CD4-positive, alpha-beta memory T cell (primary cell): ENCODE measurements around the gene FHOD3. TPM values are rescaled to one million over a fixed set of nuclear protein-coding genes. Genes with fewer than 3 reads are reported as not detected.

Experiments used
- CTCF ChIA-PET: fragments of 350-600 bp; sonication (Branson Sonifier 250); formaldehyde crosslinking; loops from one replicate; lab custom pipeline; 2021; ENCODE audit warnings: inconsistent platforms; ENCODE audit not compliant: partially characterized antibody; lab: Charles Lee
- POLR2A ChIA-PET: fragments of 350-600 bp; sonication (Branson Sonifier 250); formaldehyde crosslinking; loops from one replicate; lab custom pipeline; 2021; ENCODE audit not compliant: partially characterized antibody; lab: Charles Lee
- DNase-seq, 5 donors: peaks; one replicate each; pipeline versions ENCODE4 v3.0.0 to v3.0.0-alpha.2; 2020 to 2022; ENCODE audit warnings: mixed read lengths in 1 of 5
- H3K27ac ChIP-seq: one replicate; pipeline ENCODE4 v1.7.0; 2013; ENCODE audit warnings: low read depth, low read length
- H3K27me3 ChIP-seq: 2 replicates; pipeline ENCODE4 v1.7.0; 2013; ENCODE audit warnings: mild to moderate bottlenecking, low read length, moderate library complexity; ENCODE audit not compliant: insufficient read depth
- H3K36me3 ChIP-seq: 2 replicates; pipeline ENCODE4 v1.7.0; 2013; ENCODE audit warnings: mild to moderate bottlenecking, low read length, moderate library complexity; ENCODE audit not compliant: insufficient read depth
- H3K4me1 ChIP-seq: 2 replicates; pipeline ENCODE4 v1.7.0; 2013; ENCODE audit warnings: mild to moderate bottlenecking, low read length, moderate library complexity; ENCODE audit not compliant: insufficient read depth
- H3K4me3 ChIP-seq, 2 donors: one replicate each; pipeline ENCODE4 v1.7.0; 2013; ENCODE audit warnings: low read length in 2 of 2, mild to moderate bottlenecking in 1 of 2
- H3K9me3 ChIP-seq, 2 donors: one replicate each; pipeline ENCODE4 v1.7.0; 2013; ENCODE audit warnings: low read length in 2 of 2, control low read depth in 1 of 2; ENCODE audit not compliant: control insufficient read depth in 1 of 2
- H3K27ac Mint-ChIP-seq, 7 donors: one replicate each; pipeline ENCODE4 v1.8.0; 2020 to 2021; ENCODE audit warnings: mixed read lengths in 7 of 7, mild to moderate bottlenecking in 6 of 7, inconsistent platforms in 3 of 7, moderate library complexity in 3 of 7
- H3K27me3 Mint-ChIP-seq, 2 donors: one replicate each; pipeline ENCODE4 v1.8.0; 2020 to 2021; ENCODE audit warnings: mixed read lengths in 2 of 2
- H3K36me3 Mint-ChIP-seq, 2 donors: one replicate each; pipeline ENCODE4 v1.8.0; 2020 to 2021; ENCODE audit warnings: mixed read lengths in 2 of 2, inconsistent platforms in 1 of 2, mild to moderate bottlenecking in 1 of 2
- H3K4me1 Mint-ChIP-seq, 4 donors: one replicate each; pipeline ENCODE4 v1.8.0; 2020 to 2021; ENCODE audit warnings: mixed read lengths in 4 of 4, mild to moderate bottlenecking in 1 of 4
- H3K4me3 Mint-ChIP-seq, 8 donors: one replicate each; pipeline ENCODE4 v1.8.0; 2020 to 2021; ENCODE audit warnings: mixed read lengths in 8 of 8, mild to moderate bottlenecking in 7 of 8, moderate library complexity in 6 of 8, inconsistent platforms in 3 of 8
- H3K9me3 Mint-ChIP-seq, 8 donors: one replicate each; pipeline ENCODE4 v1.8.0; 2020 to 2021; ENCODE audit warnings: mixed read lengths in 8 of 8, mild to moderate bottlenecking in 5 of 8, inconsistent platforms in 3 of 8, moderate library complexity in 1 of 8
- intact Hi-C: fragments of 100-400 bp; cut with micrococcal nuclease; formaldehyde crosslinking; loops from one replicate; pipeline ENCODE4 v1.15.1; 2023
- polyA plus RNA-seq, 2 donors: library from polyadenylated mRNA; unstranded; fragments of 300-500 nt; fragmentation: Illumina TruSeq; gene quantifications; one replicate each; pipeline ENCODE4 v1.2.3, GENCODE V29; 2021
- total RNA-seq, 2 experiments: library from RNA; stranded (reverse); gene quantifications; one replicate each; pipeline ENCODE4 v1.2.3, GENCODE V29; 2021

FHOD3 gene
- total and polyA plus RNA-seq, 4 experiments from 2014 or later: not detected

GRCh38 chr18:36391426-36392145 is 94.1 kb downstream of the FHOD3 start:
- H3K9me3 ChIP-seq: no peaks in the 10 kb centered on the region
- ChIA-PET POLR2A (no interaction called here), CTCF (no interaction called here)
- H3K36me3 ChIP-seq: no peaks in the 10 kb centered on the region
- H3K4me1 ChIP-seq: no peaks in the 10 kb centered on the region
- H3K27ac Mint-ChIP-seq: no peak overlapping the region
- no peak for DNase-seq
- no peaks in the 10 kb centered on the region for H3K27me3 ChIP-seq
- H3K27me3 Mint-ChIP-seq: peaks cover 3 to 8% of the 10 kb centered on the region in 2 donors
- peaks cover 0 to 17% (median 4%) of the 10 kb centered on the region in 8 donors for H3K9me3 Mint-ChIP-seq
- no peak overlapping the region for H3K4me3 Mint-ChIP-seq
- no peaks in the 10 kb centered on the region for H3K4me1 Mint-ChIP-seq
- H3K4me3 ChIP-seq: no peak overlapping the region
- no peaks in the 10 kb centered on the region for H3K36me3 Mint-ChIP-seq
- intact Hi-C loops: no loop called here
- no peak overlapping the region for H3K27ac ChIP-seq

DNA sequence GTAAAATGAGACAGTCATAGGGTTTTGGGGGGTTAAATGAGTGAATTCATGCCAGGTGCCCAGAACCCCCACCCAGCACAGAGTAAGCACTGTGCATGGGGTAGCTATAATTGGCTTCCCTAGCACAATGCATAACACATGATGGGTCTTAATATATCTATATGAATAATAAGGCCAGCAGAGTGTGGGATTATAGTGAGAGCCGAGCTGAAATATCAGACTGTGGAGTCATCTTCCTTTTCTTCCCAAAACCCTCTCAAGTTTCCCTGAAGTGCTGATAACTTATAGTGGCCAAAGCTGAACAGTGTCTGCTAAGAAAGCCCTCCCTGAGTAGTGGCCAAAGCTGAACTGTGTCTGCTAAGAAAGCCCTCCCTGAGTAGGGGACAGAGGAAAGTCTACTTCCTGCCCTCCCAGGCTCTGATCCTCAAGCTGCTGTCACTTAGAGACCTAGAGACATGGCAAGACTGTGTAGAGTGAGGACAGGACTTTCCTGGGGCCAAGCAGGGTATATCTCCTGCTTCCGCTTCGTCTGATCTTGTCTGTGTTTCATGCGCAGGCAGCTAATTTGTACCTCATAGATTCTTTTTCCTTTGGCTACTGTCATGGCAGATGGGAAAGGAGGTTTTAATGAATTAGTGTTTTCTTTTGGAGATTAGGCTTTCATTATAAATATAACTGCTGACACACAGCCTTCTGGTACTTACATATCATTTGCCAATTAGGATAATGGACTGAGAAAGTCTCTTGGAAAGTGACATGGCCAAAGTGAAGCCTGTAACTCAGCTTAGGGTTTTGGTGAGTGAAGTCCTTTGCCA is 94.9 kb downstream of the FHOD3 start:
- Histone ChIP-seq H3K4me1 (no peaks in the 10 kb centered on the region), H3K4me3 (no peak overlapping the region), H3K9me3 (no peaks in the 10 kb centered on the region), H3K27me3 (no peaks in the 10 kb centered on the region), H3K27ac (no peak overlapping the region), H3K36me3 (no peaks in the 10 kb centered on the region)
- POLR2A ChIA-PET: no interaction called here
- intact Hi-C loops: no loop called here
- Mint-ChIP-seq H3K4me3 (no peak overlapping the region), H3K9me3 (peaks cover 0 to 21% (median 9%) of the 10 kb centered on the region in 8 donors), H3K27me3 (peaks cover 3 to 8% of the 10 kb centered on the region in 2 donors), H3K36me3 (no peaks in the 10 kb centered on the region), H3K27ac (no peak overlapping the region), H3K4me1 (no peaks in the 10 kb centered on the region)
- CTCF ChIA-PET: no interaction called here
- DNase-seq: no peak

DNA sequence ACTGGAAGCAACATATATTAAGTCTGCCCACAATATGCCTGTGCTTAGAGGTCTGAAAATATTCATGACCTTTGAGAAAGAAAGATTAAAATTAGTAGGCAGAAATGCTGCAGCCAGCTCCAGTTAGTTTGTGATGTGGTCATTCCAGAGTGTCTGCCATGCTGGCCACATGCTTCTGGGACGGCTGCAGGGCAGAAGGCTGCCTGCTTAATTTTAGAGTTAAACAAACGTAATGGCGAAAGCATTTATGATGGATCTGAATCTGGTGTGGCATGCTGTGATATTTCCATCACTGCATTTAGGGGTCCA is 95.4 kb downstream of the FHOD3 start:
- peaks cover 0 to 21% (median 9%) of the 10 kb centered on the region in 8 donors for H3K9me3 Mint-ChIP-seq
- H3K4me3 ChIP-seq: no peak overlapping the region
- intact Hi-C loops: no loop called here
- ChIA-PET POLR2A (no interaction called here), CTCF (no interaction called here)
- H3K36me3 Mint-ChIP-seq: no peaks in the 10 kb centered on the region
- H3K36me3 ChIP-seq: no peaks in the 10 kb centered on the region
- no peaks in the 10 kb centered on the region for H3K4me1 ChIP-seq
- H3K27ac Mint-ChIP-seq: no peak overlapping the region
- H3K27ac ChIP-seq: no peak overlapping the region
- H3K4me3 Mint-ChIP-seq: no peak overlapping the region
- H3K4me1 Mint-ChIP-seq: no peaks in the 10 kb centered on the region
- peaks cover 3 to 8% of the 10 kb centered on the region in 2 donors for H3K27me3 Mint-ChIP-seq
- no peak for DNase-seq
- no peaks in the 10 kb centered on the region for H3K27me3 ChIP-seq
- H3K9me3 ChIP-seq: no peaks in the 10 kb centered on the region

DNA sequence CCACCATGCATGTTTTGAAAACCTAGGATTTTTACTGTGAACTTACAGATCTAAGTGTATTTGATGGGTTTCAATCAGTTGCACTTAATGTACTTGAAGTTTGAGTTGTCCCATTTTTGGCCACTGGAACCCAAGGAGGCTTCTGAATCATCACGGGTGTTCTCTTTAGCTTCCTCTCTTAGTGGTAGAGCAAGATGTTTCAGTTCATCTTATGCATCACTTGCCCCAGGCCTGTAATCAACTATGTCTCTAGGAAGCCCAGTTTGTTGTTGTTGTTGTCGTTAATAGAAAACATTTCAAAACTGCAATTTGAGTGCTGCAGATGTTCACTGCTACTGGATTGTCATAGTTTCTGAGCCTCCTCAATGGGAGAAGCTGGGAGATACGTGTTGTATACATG is 97.0 kb downstream of the FHOD3 start:
- POLR2A ChIA-PET: no interaction called here
- Histone ChIP-seq H3K9me3 (no peaks in the 10 kb centered on the region), H3K36me3 (no peaks in the 10 kb centered on the region), H3K27ac (no peak overlapping the region), H3K4me3 (no peak overlapping the region), H3K4me1 (no peaks in the 10 kb centered on the region), H3K27me3 (no peaks in the 10 kb centered on the region)
- DNase-seq: no peak
- peaks cover 2 to 10% of the 10 kb centered on the region in 2 donors for H3K27me3 Mint-ChIP-seq
- CTCF ChIA-PET: no interaction called here
- H3K9me3 Mint-ChIP-seq: peaks cover 0 to 21% (median 9%) of the 10 kb centered on the region in 8 donors
- H3K27ac Mint-ChIP-seq: no peak overlapping the region
- intact Hi-C loops: no loop called here
- no peak overlapping the region for H3K4me3 Mint-ChIP-seq
- no peaks in the 10 kb centered on the region for H3K36me3 Mint-ChIP-seq
- no peaks in the 10 kb centered on the region for H3K4me1 Mint-ChIP-seq

DNA sequence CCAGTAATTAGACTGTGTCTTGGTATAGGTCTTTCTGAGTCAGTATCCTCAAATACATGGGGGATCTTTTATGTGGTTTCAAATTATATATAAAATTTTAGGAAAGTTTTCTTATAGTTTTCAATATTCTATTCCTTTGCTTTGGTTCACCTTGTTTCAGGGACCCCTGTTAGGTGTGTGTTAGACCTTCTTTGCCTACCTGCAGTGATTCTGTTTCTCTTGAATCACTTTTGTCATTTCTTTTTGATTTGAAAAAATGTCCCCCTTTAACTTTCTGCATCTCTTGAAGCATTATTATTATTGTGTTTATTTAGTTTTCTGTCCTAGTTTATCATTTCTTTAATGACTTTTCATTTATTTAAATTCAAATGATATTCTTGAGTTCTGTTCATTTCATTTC is 98.7 kb downstream of the FHOD3 start:
- no peak overlapping the region for H3K27ac ChIP-seq
- no peak overlapping the region for H3K4me3 ChIP-seq
- Mint-ChIP-seq H3K4me3 (no peak overlapping the region), H3K9me3 (peaks cover 0 to 21% (median 9%) of the 10 kb centered on the region in 8 donors), H3K36me3 (no peaks in the 10 kb centered on the region), H3K4me1 (no peaks in the 10 kb centered on the region), H3K27me3 (peaks cover 0 to 18% of the 10 kb centered on the region in 2 donors), H3K27ac (no peak overlapping the region)
- H3K27me3 ChIP-seq: no peaks in the 10 kb centered on the region
- CTCF ChIA-PET: no interaction called here
- DNase-seq: no peak
- POLR2A ChIA-PET: no interaction called here
- H3K9me3 ChIP-seq: no peaks in the 10 kb centered on the region
- intact Hi-C loops: no loop called here
- no peaks in the 10 kb centered on the region for H3K4me1 ChIP-seq
- no peaks in the 10 kb centered on the region for H3K36me3 ChIP-seq

GRCh38 chr18:36397033-36397432 is 99.5 kb downstream of the FHOD3 start:
- intact Hi-C loops: no loop called here
- Mint-ChIP-seq H3K36me3 (no peaks in the 10 kb centered on the region), H3K4me3 (no peak overlapping the region), H3K27me3 (peaks cover 0 to 18% of the 10 kb centered on the region in 2 donors), H3K4me1 (no peaks in the 10 kb centered on the region), H3K27ac (no peak overlapping the region), H3K9me3 (peaks cover 0 to 21% (median 9%) of the 10 kb centered on the region in 8 donors)
- Histone ChIP-seq H3K36me3 (no peaks in the 10 kb centered on the region), H3K27ac (no peak overlapping the region), H3K4me3 (no peak overlapping the region), H3K9me3 (no peaks in the 10 kb centered on the region), H3K27me3 (no peaks in the 10 kb centered on the region), H3K4me1 (no peaks in the 10 kb centered on the region)
- no peak for DNase-seq
- POLR2A ChIA-PET: no interaction called here
- CTCF ChIA-PET: no interaction called here

DNA sequence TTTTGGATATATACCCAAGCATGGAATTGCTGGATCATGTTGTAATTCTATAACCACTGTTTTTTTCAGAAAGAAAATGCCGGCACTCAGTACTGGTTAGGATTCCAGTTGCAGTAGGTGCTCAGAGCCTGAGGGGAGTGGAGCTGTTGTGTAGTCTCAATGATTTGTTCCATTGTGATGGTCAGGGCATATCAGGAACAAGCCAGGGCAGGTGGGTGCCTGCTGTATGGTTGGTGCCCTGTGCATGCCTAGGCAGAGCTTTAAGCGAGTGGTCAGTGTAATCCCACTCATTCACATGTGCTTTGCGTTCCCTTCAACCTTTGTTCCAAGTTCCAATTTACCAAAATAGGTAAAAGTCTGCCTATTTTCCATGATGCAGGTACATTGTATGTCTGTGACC is 100.9 kb downstream of the FHOD3 start:
- DNase-seq: no peak
- no peaks in the 10 kb centered on the region for H3K4me1 ChIP-seq
- POLR2A ChIA-PET: no interaction called here
- Mint-ChIP-seq H3K4me1 (no peaks in the 10 kb centered on the region), H3K9me3 (peaks cover 0 to 21% (median 9%) of the 10 kb centered on the region in 8 donors), H3K27me3 (peaks cover 0 to 16% of the 10 kb centered on the region in 2 donors), H3K27ac (no peak overlapping the region), H3K4me3 (no peak overlapping the region), H3K36me3 (no peaks in the 10 kb centered on the region)
- no peaks in the 10 kb centered on the region for H3K36me3 ChIP-seq
- intact Hi-C loops: no loop called here
- H3K27ac ChIP-seq: no peak overlapping the region
- CTCF ChIA-PET: no interaction called here
- no peaks in the 10 kb centered on the region for H3K27me3 ChIP-seq
- H3K4me3 ChIP-seq: no peak overlapping the region
- no peaks in the 10 kb centered on the region for H3K9me3 ChIP-seq
